ENCODE measurements around the gene RHEB. TPM values are rescaled to one million over a fixed set of nuclear protein-coding genes. Genes with fewer than 3 reads are reported as not detected.
"Not testable (repeated sequence)": the region's sequence is repeated elsewhere in the genome, so short reads cannot be mapped to it uniquely, and the experiment has no call there.

RHEB gene
- total RNA-seq, 1 experiment from 2014 or later = 84.5 TPM

- no peak overlapping the region for H3K4me3 ChIP-seq
- H3K9me3 ChIP-seq = no peaks in the 10 kb centered on the region
- no peaks in the 10 kb centered on the region for H3K36me3 ChIP-seq
- no peaks in the 10 kb centered on the region for H3K27me3 ChIP-seq
- DNase-seq = no peak
Observed at GRCh38 chr7:151540146-151540545, 20.5 kb upstream of the RHEB start.

DNA sequence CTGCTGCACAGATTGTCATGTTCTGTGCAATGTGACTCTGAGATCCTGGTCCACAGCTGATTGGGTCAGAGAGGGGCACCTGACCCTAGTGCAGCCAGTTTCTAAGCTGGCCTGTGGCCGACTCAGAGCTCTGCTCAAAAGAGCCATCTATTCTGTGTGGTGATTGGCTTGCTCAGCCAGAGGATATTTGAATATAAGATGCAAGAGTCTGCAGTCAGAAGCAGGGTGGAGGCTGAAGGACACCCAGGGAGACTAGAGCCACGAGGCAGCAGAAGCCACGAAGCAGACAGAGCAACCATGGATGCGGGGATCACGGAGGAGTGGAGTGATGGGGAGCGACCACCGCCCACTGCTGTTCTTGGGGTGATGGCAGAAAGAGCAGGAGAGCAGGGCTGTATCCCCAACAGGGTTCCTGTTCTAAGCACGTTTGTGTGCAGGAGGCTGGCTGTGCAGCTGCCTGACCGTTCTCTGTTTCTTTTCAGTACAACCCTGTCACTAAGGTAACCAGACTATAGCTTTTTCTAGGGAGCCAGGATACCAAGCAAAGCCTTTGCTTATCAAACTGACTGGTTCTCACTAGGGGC is 19.5 kb upstream of the RHEB start:
- H3K36me3 ChIP-seq = no peaks in the 10 kb centered on the region
- H3K27me3 ChIP-seq = no peaks in the 10 kb centered on the region
- H3K9me3 ChIP-seq = no peaks in the 10 kb centered on the region
- DNase-seq = no peak
- H3K4me3 ChIP-seq = no peak overlapping the region

GRCh38 chr7:151537818-151538561 is 18.3 kb upstream of the RHEB start:
- no peak for DNase-seq
- Histone ChIP-seq H3K36me3 (no peaks in the 10 kb centered on the region), H3K9me3 (no peaks in the 10 kb centered on the region), H3K27me3 (no peaks in the 10 kb centered on the region), H3K4me3 (no peak overlapping the region)

DNA sequence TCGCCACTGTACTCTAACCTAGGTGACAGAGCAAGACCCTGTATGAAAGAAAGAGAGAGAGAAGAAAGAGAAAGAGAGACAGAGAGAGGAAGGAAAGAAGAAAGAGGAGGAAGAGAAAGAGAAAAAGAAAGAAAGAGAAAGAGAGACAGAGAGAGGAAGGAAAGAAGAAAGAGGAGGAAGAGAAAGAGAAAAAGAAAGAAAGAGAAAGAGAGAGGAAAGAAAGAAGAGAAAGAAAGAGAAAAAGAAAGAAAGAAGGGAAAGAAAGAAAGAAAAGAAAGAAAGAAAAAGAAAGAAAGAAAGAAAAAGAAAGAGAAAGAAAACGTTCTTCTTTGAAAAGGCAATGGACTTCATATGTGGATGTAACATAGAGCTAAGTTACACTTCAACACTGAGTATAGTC is 16.5 kb upstream of the RHEB start:
- not testable (repeated sequence) for H3K4me3 ChIP-seq, DNase-seq, H3K9me3 ChIP-seq, H3K36me3 ChIP-seq, H3K27me3 ChIP-seq

- no peak for DNase-seq
- H3K27me3 ChIP-seq = no peaks in the 10 kb centered on the region
- peaks cover 5% of the 10 kb centered on the region for H3K9me3 ChIP-seq
- no peak overlapping the region for H3K4me3 ChIP-seq
- H3K36me3 ChIP-seq = no peaks in the 10 kb centered on the region
Observed at GRCh38 chr7:151529842-151530241, 10.1 kb upstream of the RHEB start.

- Histone ChIP-seq H3K4me3 (no peak overlapping the region), H3K9me3 (peaks cover under 1% of the 10 kb centered on the region; the same call in 1 of the 2 replicates), H3K27me3 (no peaks in the 10 kb centered on the region), H3K36me3 (no peaks in the 10 kb centered on the region)
- DNase-seq = no peak
Observed at GRCh38 chr7:151524845-151525244, 5.2 kb upstream of the RHEB start.

GRCh38 chr7:151524331-151524730 is 4.6 kb upstream of the RHEB start:
- Histone ChIP-seq H3K9me3 (no peaks in the 10 kb centered on the region), H3K4me3 (no peak overlapping the region)

DNA sequence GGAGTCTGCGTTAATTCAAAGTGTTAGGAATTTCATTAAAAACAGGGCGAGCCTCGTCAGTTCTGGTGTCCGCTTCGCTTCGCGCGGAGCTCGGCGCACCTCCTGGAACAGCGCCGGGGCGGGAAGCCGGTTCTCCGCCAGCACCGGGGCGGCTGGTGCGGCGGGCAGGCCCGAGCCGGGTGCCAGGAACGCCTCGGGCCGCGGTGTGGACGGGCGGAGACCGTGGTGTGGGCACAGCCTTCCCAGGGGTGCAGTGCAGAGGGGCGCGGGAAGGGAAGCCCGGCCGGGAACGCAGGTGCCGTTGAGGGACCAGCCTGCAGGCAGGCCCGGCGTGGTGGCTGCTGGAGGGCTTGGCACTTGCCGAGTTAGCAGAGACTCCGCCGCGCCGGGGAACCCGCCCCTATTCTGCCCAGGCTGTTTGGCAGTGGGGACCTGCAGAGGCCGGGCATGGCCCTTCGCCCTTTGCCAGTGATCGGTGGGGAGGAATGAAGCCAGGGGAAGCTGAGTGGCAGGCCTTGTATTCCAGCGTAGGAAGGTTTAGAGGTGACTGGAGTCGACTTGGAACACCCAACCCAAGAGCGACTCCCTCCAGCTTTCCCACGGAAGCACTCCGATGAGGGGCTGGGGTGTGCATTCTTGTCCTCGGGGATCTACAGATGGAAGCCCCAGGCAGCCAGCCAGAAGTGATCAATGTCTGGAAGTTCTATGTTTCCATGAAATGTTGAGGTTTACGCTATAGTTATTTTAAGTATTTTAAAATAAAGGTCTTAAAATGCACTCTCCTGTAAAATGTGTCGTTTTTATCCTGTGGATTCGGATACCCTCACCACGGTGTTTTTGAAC is 945 bp upstream of the RHEB start:
- H3K36me3 ChIP-seq = no peaks in the 10 kb centered on the region
- H3K9me3 ChIP-seq = no peaks in the 10 kb centered on the region
- H3K27me3 ChIP-seq = no peaks in the 10 kb centered on the region
- H3K4me3 ChIP-seq = peak overlapping the region; percentile 47
- peak; percentile 69 for DNase-seq

More at GRCh38 chr7:151524331-151524730, 4.6 kb upstream of the RHEB start:
- no peak for DNase-seq
- Histone ChIP-seq H3K27me3 (no peaks in the 10 kb centered on the region), H3K36me3 (no peaks in the 10 kb centered on the region)

DNA sequence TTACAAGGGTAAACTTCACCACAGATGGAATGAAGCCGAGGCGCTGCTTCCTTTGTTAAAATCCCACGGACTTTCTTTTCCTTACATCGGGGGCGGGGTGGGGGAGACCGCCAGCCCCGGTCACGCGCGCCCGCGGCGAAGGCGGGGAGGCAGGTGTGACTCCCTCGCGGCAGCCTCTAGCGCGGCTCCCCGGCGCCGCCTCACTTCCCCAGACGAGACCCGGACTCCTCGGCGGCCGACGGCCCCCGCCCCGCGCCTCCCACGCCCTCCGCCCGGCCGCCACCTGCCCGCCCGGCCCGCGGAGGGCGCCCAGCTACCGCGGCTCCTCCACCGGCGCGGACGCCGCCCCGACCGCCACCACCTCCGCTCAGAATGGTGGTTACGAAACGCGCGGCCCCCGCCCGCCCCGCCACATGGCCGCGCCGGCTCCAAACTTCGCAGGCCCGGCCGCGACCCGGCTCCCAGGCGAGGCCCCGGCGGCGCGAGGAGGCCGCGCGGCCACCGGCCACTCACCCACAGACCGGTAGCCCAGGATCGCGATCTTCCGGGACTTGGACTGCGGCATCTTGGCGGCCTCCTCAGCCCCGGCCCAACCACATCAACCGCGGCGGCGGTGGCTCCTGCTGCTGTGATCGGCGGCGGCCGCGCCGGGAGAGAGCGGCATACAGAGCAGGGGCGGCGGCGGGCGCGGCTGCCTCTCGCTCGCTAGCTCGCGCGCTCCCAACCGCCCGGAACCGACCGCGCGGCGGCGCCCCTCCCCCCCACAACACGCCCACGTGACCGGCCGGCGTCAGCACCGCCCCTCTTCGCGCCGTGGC is 539 bp downstream of the RHEB start:
- DNase-seq = peak; percentile 45
- H3K27me3 ChIP-seq, H3K9me3 ChIP-seq, H3K36me3 ChIP-seq: not testable (repeated sequence)
- H3K4me3 ChIP-seq = peak overlapping the region; percentile 73

- peak overlapping the region; percentile 73 for H3K4me3 ChIP-seq
Observed at GRCh38 chr7:151518105-151518946, 1.4 kb downstream of the RHEB start.

DNA sequence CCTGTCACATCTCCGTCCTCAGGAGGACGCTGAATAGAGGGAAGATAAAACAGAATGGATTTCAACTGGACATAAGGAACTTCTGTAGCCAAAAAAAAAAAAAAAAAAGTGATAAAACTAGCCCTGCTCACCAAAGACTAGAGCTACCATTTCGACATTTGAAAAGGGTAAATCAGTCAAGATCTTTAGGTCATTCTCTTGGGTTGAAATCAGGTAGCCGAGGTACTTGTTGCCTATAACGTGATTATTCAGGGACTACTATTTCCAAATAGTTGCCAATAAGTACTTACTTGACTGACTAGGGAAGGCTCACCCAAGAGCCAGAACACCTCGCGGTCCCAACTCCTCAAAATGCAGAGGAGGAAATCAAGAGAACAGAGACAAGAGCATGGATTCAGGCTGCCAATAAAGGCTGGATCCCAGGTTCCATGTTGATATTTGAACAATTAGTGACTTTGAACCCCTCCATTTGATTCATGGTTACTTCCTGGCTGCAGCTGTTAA is 2.0 kb downstream of the RHEB start:
- no peaks in the 10 kb centered on the region for H3K9me3 ChIP-seq
- H3K4me3 ChIP-seq = peak overlapping the region; percentile 73
- no peaks in the 10 kb centered on the region for H3K27me3 ChIP-seq
- no peaks in the 10 kb centered on the region; the same call in 1 of the 2 replicates for H3K36me3 ChIP-seq
- no peak for DNase-seq

More at GRCh38 chr7:151518105-151518946, 1.4 kb downstream of the RHEB start:
- no peaks in the 10 kb centered on the region for H3K27me3 ChIP-seq
- DNase-seq = peak; percentile 49
- no peaks in the 10 kb centered on the region for H3K36me3 ChIP-seq
- H3K9me3 ChIP-seq = no peaks in the 10 kb centered on the region

DNA sequence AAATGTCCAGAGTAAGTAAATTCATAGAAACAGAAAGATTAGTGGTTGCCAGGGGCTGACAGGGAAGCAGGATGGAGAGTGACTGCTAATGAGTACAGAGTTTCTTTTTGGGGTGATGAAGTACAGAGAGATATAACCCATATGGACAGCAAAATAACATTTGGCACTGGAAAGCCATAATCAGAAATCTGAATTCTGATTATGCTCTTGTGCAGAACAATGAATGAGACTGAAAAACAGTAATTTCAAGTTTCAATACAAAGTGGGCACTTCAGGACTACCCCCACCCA is 4.5 kb downstream of the RHEB start:
- H3K9me3 ChIP-seq = no peaks in the 10 kb centered on the region
- H3K27me3 ChIP-seq = no peaks in the 10 kb centered on the region
- DNase-seq = no peak
- no peak overlapping the region for H3K4me3 ChIP-seq
- H3K36me3 ChIP-seq = no peaks in the 10 kb centered on the region; the same call in 1 of the 2 replicates

DNA sequence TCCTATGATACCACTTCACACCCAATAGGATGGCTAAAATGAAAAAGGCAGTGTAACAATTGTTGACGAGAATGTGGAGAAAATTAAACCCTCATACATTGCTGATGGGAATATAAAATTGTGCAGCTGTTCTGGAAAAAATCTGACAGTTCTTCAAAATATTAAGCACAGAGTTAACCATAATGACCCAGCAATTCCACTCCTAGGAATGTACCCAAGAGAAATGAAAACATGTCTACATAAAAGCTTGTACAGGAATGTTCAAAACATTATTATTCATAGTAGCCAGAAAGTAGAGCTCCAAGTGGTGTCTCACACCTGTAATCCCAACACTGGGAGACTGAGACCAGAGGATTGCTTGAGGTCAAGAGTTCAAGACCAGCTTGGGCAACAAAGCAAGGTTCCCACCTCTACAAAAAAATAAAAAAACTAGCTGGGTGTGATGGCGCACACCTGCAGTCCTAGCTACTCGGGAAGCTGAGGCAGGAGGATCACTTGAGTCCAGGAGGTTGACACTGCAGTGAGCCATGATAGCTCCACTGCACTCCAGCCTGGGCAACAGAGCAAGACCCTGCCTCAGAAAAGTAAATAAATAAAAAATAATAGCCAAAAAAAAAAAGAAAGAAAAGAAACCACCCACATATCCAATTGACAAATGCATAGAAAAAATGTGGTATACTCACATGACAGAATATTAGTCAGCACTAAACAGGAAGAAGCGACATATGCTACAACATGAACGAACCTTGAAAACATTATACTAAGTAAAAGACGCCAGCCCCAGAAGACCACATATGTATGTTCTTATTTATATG is 5.0 kb downstream of the RHEB start:
- no peak overlapping the region for H3K4me3 ChIP-seq
- no peak for DNase-seq
- no peaks in the 10 kb centered on the region; the same call in 1 of the 2 replicates for H3K36me3 ChIP-seq
- H3K27me3 ChIP-seq = no peaks in the 10 kb centered on the region
- no peaks in the 10 kb centered on the region for H3K9me3 ChIP-seq

GRCh38 chr7:151513133-151513532 is 6.6 kb downstream of the RHEB start:
- Histone ChIP-seq H3K27me3 (no peaks in the 10 kb centered on the region), H3K36me3 (no peaks in the 10 kb centered on the region; the same call in 1 of the 2 replicates), H3K4me3 (no peak overlapping the region), H3K9me3 (no peaks in the 10 kb centered on the region)
- no peak for DNase-seq

- H3K4me3 ChIP-seq = no peak overlapping the region
- no peak for DNase-seq
- H3K27me3 ChIP-seq = no peaks in the 10 kb centered on the region
- no peaks in the 10 kb centered on the region for H3K9me3 ChIP-seq
- H3K36me3 ChIP-seq = no peaks in the 10 kb centered on the region; the same call in 1 of the 2 replicates
Observed at GRCh38 chr7:151512353-151512752, 7.3 kb downstream of the RHEB start.
